Natural killer cell (primary cell): ENCODE measurements around the gene PPP6R1. TPM values are rescaled to one million over a fixed set of nuclear protein-coding genes. Genes with fewer than 3 reads are reported as not detected.

ENCODE experiments used
- ATAC-seq, 3 donors: fragments of 150-1000 bp in 2 of 3; fragments of 200-7000 bp in 1 of 3; cut with Tn5 transposase; 1 replicate in 1 of 3; 2 replicates in 2 of 3; pipeline ENCODE4 v1.10.0; 2021; ENCODE audit warnings: mild to moderate bottlenecking in 2 of 3, moderate library complexity in 2 of 3
- DNase-seq, 2 donors: peaks; one replicate each; pipeline versions ENCODE4 v3.0.0 to v3.0.0-alpha.2; 2013 to 2021; ENCODE audit warnings: mixed read lengths in 1 of 2
- H3K27ac ChIP-seq: one replicate; pipeline ENCODE4 v1.5.1; 2013; ENCODE audit warnings: mild to moderate bottlenecking, low read length
- H3K27me3 ChIP-seq: one replicate; pipeline ENCODE4 v1.6.1; 2013; ENCODE audit warnings: low read length; ENCODE audit not compliant: control insufficient read depth, insufficient read depth
- H3K36me3 ChIP-seq: one replicate; pipeline ENCODE4 v1.6.1; 2013; ENCODE audit warnings: low read length; ENCODE audit not compliant: control insufficient read depth, insufficient read depth
- H3K4me1 ChIP-seq: one replicate; pipeline ENCODE4 v1.6.1; 2013; ENCODE audit warnings: low read length; ENCODE audit not compliant: control insufficient read depth, insufficient read depth
- H3K4me3 ChIP-seq: one replicate; pipeline ENCODE4 v1.5.1; 2013; ENCODE audit warnings: low read length
- H3K9me3 ChIP-seq: one replicate; pipeline ENCODE4 v1.6.1; 2013; ENCODE audit warnings: low read length; ENCODE audit not compliant: control insufficient read depth, insufficient read depth
- H3K27ac Mint-ChIP-seq, 2 donors: one replicate each; pipeline ENCODE4 v1.8.0; 2022; ENCODE audit warnings: mild to moderate bottlenecking in 2 of 2, mixed read lengths in 2 of 2, moderate library complexity in 1 of 2
- H3K27me3 Mint-ChIP-seq, 2 donors: one replicate each; pipeline ENCODE4 v1.8.0; 2022; ENCODE audit warnings: low read depth in 2 of 2, mixed read lengths in 2 of 2
- H3K36me3 Mint-ChIP-seq: one replicate; pipeline ENCODE4 v1.8.0; 2022; ENCODE audit warnings: mixed read lengths
- H3K4me1 Mint-ChIP-seq, 2 donors: one replicate each; pipeline ENCODE4 v1.8.0; 2022; ENCODE audit warnings: mixed read lengths in 2 of 2
- H3K4me3 Mint-ChIP-seq: one replicate; pipeline ENCODE4 v1.8.0; 2022; ENCODE audit warnings: mild to moderate bottlenecking, moderate library complexity, mixed read lengths
- H3K9me3 Mint-ChIP-seq, 2 donors: one replicate each; pipeline ENCODE4 v1.8.0; 2022; ENCODE audit warnings: mixed read lengths in 2 of 2
- WGBS: methylation state at CpG from one replicate; pipeline ENCODE4 v1.1.7; 2013; ENCODE audit warnings: missing lambda C conversion rate; ENCODE audit not compliant: insufficient coverage; 5-methylcytosine and 5-hydroxymethylcytosine counted together
- intact Hi-C: fragments of 100-400 bp; cut with micrococcal nuclease; formaldehyde crosslinking; loops from one replicate; pipeline ENCODE4 v1.14.2; 2022
- total RNA-seq, 4 donors: library from RNA; stranded (reverse); fragments of 120-200 nt in 1 of 4; gene quantifications; one replicate each; pipeline versions ENCODE4 v1.2.3 to v1.2.4, GENCODE V29; 2013 to 2022
- TF ChIP-seq, protein P1 (sequence below): fragments of 200-600 bp; IDR thresholded peaks from one replicate; pipeline ENCODE4 v1.8.0; 2022; ENCODE audit warnings: antibody characterized with exemption

PPP6R1 gene
- total RNA-seq, 3 donors from 2014 or later (not counting 1 experiment from before 2014, with no cell fraction given), result 252 to 275 (median 260) TPM

DNA sequence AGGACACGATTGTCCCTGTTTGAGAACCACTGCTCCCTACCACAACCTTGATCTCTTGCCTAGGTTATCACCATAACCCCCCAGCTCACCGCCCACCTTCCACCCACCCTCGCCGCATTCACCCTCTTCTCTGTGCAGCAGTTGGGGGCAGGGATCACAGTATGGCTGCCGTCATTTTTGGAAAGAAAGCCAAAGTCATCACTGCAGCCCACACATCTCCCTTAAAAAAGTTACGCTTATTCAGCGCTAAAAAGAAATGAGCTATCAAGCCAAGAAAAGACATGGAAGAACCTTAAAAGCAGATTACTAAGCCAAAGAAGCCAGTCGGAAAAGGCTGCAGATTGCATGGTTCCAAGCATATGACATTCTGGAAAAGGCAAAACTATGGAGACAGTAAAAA lies 10.5 kb upstream of the PPP6R1 start:
- intact Hi-C loops, result no loop called here
- H3K4me3 ChIP-seq, result no peak overlapping the region
- peaks cover 0 to 9% of the 10 kb centered on the region in 2 donors for H3K4me1 Mint-ChIP-seq
- H3K27ac Mint-ChIP-seq, result no peak overlapping the region
- TF ChIP-seq, protein P1, sequence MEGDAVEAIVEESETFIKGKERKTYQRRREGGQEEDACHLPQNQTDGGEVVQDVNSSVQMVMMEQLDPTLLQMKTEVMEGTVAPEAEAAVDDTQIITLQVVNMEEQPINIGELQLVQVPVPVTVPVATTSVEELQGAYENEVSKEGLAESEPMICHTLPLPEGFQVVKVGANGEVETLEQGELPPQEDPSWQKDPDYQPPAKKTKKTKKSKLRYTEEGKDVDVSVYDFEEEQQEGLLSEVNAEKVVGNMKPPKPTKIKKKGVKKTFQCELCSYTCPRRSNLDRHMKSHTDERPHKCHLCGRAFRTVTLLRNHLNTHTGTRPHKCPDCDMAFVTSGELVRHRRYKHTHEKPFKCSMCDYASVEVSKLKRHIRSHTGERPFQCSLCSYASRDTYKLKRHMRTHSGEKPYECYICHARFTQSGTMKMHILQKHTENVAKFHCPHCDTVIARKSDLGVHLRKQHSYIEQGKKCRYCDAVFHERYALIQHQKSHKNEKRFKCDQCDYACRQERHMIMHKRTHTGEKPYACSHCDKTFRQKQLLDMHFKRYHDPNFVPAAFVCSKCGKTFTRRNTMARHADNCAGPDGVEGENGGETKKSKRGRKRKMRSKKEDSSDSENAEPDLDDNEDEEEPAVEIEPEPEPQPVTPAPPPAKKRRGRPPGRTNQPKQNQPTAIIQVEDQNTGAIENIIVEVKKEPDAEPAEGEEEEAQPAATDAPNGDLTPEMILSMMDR, result no peak
- peaks cover 5% of the 10 kb centered on the region in 2 donors for H3K9me3 Mint-ChIP-seq
- H3K9me3 ChIP-seq, result no peaks in the 10 kb centered on the region
- no peaks in the 10 kb centered on the region for H3K27me3 Mint-ChIP-seq
- H3K36me3 Mint-ChIP-seq, result peaks cover 8% of the 10 kb centered on the region
- WGBS, result 97% methylated on average over 8 of the region's 8 CpGs
- no peak for DNase-seq
- no peak for ATAC-seq
- peaks cover 12% of the 10 kb centered on the region for H3K36me3 ChIP-seq
- no peak overlapping the region for H3K27ac ChIP-seq
- H3K4me1 ChIP-seq, result no peaks in the 10 kb centered on the region
- no peak overlapping the region for H3K4me3 Mint-ChIP-seq
- no peaks in the 10 kb centered on the region for H3K27me3 ChIP-seq

DNA sequence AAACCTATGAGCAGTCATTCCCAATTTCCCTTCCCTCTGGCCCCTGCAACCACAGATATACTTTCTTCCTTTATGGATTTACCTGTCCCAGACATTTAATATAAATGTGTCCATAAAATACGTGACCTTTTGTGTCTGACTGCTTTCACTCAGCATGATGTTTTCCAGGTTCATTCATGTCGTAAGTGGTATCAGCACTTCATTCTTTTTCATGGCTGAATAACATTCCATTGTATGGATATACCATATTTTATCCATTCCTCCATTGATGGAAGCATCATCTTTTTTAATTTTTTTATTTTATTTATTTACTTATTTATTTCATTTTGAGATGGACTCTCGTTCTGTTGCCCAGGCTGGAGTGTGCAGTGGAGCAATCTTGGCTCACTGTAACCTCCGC lies 8.0 kb upstream of the PPP6R1 start:
- WGBS, result 99% methylated on average over 4 of the region's 4 CpGs
- peak overlapping the region; percentile 10 for H3K4me3 Mint-ChIP-seq
- no peak for DNase-seq

DNA sequence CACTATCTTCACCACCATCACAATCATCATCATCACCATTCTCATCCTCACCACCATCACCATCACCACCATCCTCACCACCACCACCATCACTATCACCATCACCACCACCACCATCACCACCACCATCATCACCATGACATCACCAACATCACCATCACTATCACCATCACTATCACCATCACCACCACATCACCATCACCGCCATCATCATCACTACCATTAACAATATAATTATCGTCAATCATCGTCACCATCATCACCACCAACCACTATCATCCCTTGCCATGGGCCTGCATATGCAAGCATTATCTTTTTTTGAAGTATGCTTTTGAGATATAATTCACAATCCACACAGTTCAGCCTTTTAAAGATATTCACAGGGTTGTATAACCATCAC lies 7.6 kb upstream of the PPP6R1 start:
- WGBS, result 92% methylated on average over 3 of the region's 3 CpGs
- H3K27me3 ChIP-seq, result no peaks in the 10 kb centered on the region
- H3K4me3 ChIP-seq, result no peak overlapping the region
- H3K9me3 ChIP-seq, result no peaks in the 10 kb centered on the region
- Mint-ChIP-seq H3K4me1 (peaks cover 0 to 9% of the 10 kb centered on the region in 2 donors), H3K4me3 (peak overlapping the region; percentile 10), H3K9me3 (peaks cover 5% of the 10 kb centered on the region in 2 donors), H3K36me3 (no peaks in the 10 kb centered on the region), H3K27me3 (no peaks in the 10 kb centered on the region), H3K27ac (peak overlapping the region; percentile 29 to 77)
- no peaks in the 10 kb centered on the region for H3K36me3 ChIP-seq
- TF ChIP-seq, protein P1, result no peak
- DNase-seq (peak in 1 of 2 donors; percentile 24), ATAC-seq (peak in 1 of 3 donors; percentile 47)
- H3K27ac ChIP-seq, result peak overlapping the region; percentile 8
- no peaks in the 10 kb centered on the region for H3K4me1 ChIP-seq
- intact Hi-C loops, result no loop called here

More for the DNA sequence above, 8.0 kb upstream of the PPP6R1 start:
- Histone ChIP-seq H3K4me3 (no peak overlapping the region), H3K4me1 (no peaks in the 10 kb centered on the region), H3K27ac (no peak overlapping the region), H3K9me3 (no peaks in the 10 kb centered on the region), H3K36me3 (peaks cover under 1% of the 10 kb centered on the region), H3K27me3 (no peaks in the 10 kb centered on the region)
- Mint-ChIP-seq H3K36me3 (peaks cover under 1% of the 10 kb centered on the region), H3K27me3 (no peaks in the 10 kb centered on the region), H3K4me1 (peaks cover 0 to 9% of the 10 kb centered on the region in 2 donors), H3K27ac (peak overlapping the region; percentile 29 to 77), H3K9me3 (peaks cover 5% of the 10 kb centered on the region in 2 donors)
- no peak for ATAC-seq
- intact Hi-C loops, result no loop called here
- TF ChIP-seq, protein P1, result no peak

DNA sequence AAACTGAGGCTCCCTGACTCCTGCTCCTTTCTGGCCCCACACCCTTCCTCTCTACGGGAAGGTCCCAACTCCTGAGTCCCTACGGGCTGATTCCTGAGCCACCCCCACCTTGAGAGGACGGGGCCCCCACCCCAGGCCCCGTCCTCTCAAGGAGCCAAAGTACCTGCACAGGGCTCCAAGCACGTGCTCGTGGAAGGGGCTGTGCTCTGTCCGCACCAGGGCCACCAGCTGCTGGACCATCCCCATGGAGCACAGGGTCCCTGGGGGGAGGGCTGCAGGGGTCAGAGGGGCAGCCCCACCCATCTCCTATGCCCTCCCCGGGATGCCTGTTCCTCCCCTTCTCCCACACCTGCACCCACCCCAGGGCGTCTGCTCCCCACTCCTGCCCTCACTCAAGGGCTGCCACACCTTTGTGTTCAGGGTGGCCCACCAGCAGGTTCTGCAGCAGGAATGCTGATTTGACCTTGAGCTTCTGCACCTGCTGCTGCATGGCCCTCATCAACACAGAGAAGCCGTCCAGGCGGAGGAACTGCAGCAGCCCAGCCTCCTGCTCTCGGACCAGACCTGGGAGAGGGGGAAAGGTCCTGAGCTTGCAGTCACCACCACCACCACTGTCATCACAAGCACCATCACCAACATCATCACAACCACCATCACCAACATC lies 7.0 kb upstream of the PPP6R1 start:
- no peaks in the 10 kb centered on the region for H3K36me3 ChIP-seq
- no peak overlapping the region for H3K4me3 ChIP-seq
- TF ChIP-seq, protein P1, result no peak
- WGBS, result 97% methylated on average over 12 of the region's 12 CpGs
- DNase-seq, result no peak
- Mint-ChIP-seq H3K36me3 (no peaks in the 10 kb centered on the region), H3K9me3 (peaks cover 5% of the 10 kb centered on the region in 2 donors), H3K4me1 (peaks cover 0 to 9% of the 10 kb centered on the region in 2 donors), H3K27ac (peak overlapping the region; percentile 29 to 77), H3K4me3 (no peak overlapping the region), H3K27me3 (no peaks in the 10 kb centered on the region)
- H3K27ac ChIP-seq, result peak overlapping the region; percentile 8
- ATAC-seq, result peak in 2 of 3 donors; percentile 47 to 50
- no peaks in the 10 kb centered on the region for H3K4me1 ChIP-seq
- H3K9me3 ChIP-seq, result no peaks in the 10 kb centered on the region
- intact Hi-C loops, result no loop called here
- no peaks in the 10 kb centered on the region for H3K27me3 ChIP-seq
